HEK293T (cell line): ENCODE measurements around the gene TDRKH.

Experiments
- CTCF ChIA-PET: fragments of 350-600 bp; formaldehyde crosslinking; extraction: SDS; loops from one replicate; lab custom pipeline; 2021; ENCODE audit warnings: antibody characterized with exemption, inconsistent platforms; lab: Yijun Ruan, JAX
- POLR2A ChIA-PET: fragments of 350-600 bp; formaldehyde crosslinking; extraction: SDS; loops from one replicate; lab custom pipeline; 2020; ENCODE audit warnings: antibody characterized with exemption, inconsistent platforms; lab: Yijun Ruan, JAX
- DNase-seq: peaks from one replicate; pipeline ENCODE4 v3.0.0; 2012; ENCODE audit warnings: mixed read lengths; ENCODE audit errors: extremely low spot score
- ARNT ChIP-seq: fragments of 450-650 bp; IDR thresholded peaks from 2 replicates; pipeline ENCODE4 v1.6.1; 2017; ENCODE audit warnings: mild to moderate bottlenecking
- BHLHE40 ChIP-seq: fragments of 450-650 bp; IDR thresholded peaks from 2 replicates; pipeline ENCODE4 v1.6.1; 2016; ENCODE audit warnings: mild to moderate bottlenecking, moderate library complexity, borderline replicate concordance
- CTBP1 ChIP-seq: fragments of 450-650 bp; IDR thresholded peaks from 2 replicates; pipeline ENCODE4 v1.6.1; 2016; ENCODE audit warnings: borderline replicate concordance
- ELF4 ChIP-seq: fragments of 450-650 bp; IDR thresholded peaks from 2 replicates; pipeline ENCODE4 v1.6.1; 2017; ENCODE audit warnings: antibody characterized with exemption
- FOXA1 ChIP-seq: fragments of 450-650 bp; IDR thresholded peaks from 2 replicates; pipeline ENCODE4 v1.6.1; 2016; ENCODE audit warnings: mild to moderate bottlenecking
- FOXK2 ChIP-seq: fragments of 450-650 bp; IDR thresholded peaks from 2 replicates; pipeline ENCODE4 v1.6.1; 2016; ENCODE audit warnings: mild to moderate bottlenecking
- FOXM1 ChIP-seq: fragments of 450-650 bp; IDR thresholded peaks from 2 replicates; pipeline ENCODE4 v1.6.1; 2017; ENCODE audit warnings: mild to moderate bottlenecking, borderline replicate concordance
- HDGF ChIP-seq: fragments of 450-650 bp; IDR thresholded peaks from 2 replicates; pipeline ENCODE4 v1.6.1; 2017; ENCODE audit warnings: antibody characterized with exemption, borderline replicate concordance
- L3MBTL2 ChIP-seq: fragments of 450-650 bp; conservative IDR thresholded peaks from 2 replicates; pipeline ENCODE4 v1.6.1; 2016; ENCODE audit warnings: mild to moderate bottlenecking
- LEF1 ChIP-seq: fragments of 450-650 bp; IDR thresholded peaks from 2 replicates; pipeline ENCODE4 v1.6.1; 2017; ENCODE audit warnings: mild to moderate bottlenecking, borderline replicate concordance
- NFRKB ChIP-seq: fragments of 450-650 bp; IDR thresholded peaks from 2 replicates; pipeline ENCODE4 v1.6.1; 2016; ENCODE audit warnings: mild to moderate bottlenecking, moderate library complexity
- SP1 ChIP-seq: fragments of 450-650 bp; IDR thresholded peaks from 2 replicates; pipeline ENCODE4 v1.6.1; 2017
- SUZ12 ChIP-seq: fragments of 450-650 bp; IDR thresholded peaks from 2 replicates; pipeline ENCODE4 v1.6.1; 2016; ENCODE audit warnings: mild to moderate bottlenecking
- TARDBP ChIP-seq: fragments of 450-650 bp; IDR thresholded peaks from 2 replicates; pipeline ENCODE4 v1.6.1; 2016
- ZNF384 ChIP-seq: fragments of 450-650 bp; IDR thresholded peaks from 2 replicates; pipeline ENCODE4 v1.6.1; 2016
- TF ChIP-seq, protein P1 (sequence below): fragments of 450-650 bp; IDR thresholded peaks from 2 replicates; pipeline ENCODE4 v1.6.1; 2016

TDRKH gene

DNA sequence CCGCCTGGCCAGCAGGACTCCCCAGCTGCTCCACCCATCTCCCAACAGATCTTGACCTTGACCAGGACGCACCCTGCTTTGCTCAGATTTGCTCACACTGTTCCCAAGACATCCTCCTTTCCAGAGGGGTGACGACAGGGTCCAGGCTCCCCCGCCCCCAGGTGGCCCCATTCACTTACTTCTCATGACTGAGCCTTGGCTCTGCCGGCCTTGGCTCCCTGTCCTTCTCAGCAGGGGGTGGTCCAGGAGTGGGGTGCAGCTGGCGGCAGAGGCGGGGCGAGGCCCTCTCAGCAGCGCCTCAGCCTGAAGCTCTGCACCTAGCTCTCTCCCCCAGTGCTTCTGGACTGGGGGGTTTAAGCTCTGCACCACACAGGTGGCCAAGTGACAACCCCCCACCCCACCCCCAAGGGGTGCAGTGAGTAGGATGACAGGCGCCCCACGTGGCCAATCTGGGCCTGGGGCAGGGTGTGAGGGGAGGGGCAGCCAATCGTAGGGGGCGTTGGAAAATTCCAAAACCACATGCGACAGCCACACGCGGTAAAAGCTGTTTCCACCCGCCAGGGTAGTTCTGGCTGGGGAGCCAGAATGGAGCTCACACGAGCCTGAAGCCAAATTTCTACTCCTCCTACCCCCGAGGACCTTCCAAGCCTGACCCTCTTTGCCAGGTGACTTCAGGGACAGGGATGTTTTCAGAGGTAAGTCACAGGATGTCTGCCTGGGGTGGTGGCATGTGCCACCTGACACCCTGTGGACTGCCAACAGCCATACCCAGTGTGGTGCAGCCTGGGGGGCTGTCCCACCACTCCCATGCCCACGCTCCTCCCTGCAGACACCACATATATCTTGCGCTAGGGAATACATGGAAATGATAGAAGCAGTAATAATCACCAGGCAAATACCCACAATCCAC lies 35.7 kb upstream of the TDRKH start:
- no peak for TF ChIP-seq FOXM1
- no peak for TF ChIP-seq LEF1
- TF ChIP-seq, protein P1, sequence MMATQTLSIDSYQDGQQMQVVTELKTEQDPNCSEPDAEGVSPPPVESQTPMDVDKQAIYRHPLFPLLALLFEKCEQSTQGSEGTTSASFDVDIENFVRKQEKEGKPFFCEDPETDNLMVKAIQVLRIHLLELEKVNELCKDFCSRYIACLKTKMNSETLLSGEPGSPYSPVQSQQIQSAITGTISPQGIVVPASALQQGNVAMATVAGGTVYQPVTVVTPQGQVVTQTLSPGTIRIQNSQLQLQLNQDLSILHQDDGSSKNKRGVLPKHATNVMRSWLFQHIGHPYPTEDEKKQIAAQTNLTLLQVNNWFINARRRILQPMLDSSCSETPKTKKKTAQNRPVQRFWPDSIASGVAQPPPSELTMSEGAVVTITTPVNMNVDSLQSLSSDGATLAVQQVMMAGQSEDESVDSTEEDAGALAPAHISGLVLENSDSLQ, result peak; percentile 81
- CTCF ChIA-PET, result no interaction called here
- DNase-seq, result no peak
- POLR2A ChIA-PET, result no interaction called here

DNA sequence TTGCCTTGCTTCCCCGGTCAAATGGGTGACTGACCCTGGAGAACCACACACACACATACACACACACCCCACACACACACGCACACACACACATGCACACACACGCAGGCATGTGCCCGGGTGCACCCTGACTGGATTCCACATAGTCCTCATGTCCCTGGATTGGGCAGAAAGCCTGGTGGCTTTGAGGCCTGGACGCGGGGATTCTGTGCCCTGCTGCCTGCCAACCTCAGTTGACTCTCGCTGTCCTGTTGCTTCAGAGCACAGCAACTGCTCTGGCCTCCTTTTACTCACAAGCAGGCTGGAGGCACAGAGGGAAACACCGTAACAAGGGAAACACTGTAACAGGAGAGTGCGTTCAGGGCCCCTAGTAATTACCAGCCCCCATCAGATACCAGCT lies 34.9 kb upstream of the TDRKH start:
- ChIA-PET CTCF (no interaction called here), POLR2A (no interaction called here)
- TF ChIP-seq CTBP1, result no peak
- no peak for DNase-seq

DNA sequence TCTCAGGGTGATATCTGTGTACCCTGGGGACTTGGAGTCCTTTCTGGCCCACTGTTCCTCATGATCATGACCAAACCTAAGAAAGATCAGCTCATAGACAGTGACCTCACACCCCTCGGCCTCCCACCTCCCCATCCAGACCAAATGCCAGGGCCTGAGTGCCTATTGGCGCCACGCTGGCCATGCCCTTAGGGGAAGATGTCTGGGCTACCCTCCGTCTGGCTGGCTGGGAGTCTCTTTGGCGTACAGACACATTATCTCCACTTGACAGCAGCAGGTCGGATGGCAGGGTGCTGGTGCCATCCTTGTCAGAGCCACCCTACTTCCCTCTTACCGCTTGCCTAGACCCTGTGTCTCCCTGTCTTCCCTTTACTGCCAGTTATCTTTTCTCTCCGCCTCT lies 32.9 kb upstream of the TDRKH start:
- TF ChIP-seq, protein P1, result no peak
- no peak for TF ChIP-seq TARDBP
- no peak for TF ChIP-seq LEF1
- no peak for TF ChIP-seq ELF4
- no peak for TF ChIP-seq BHLHE40
- TF ChIP-seq NFRKB, result no peak
- no peak for TF ChIP-seq FOXM1
- no peak for TF ChIP-seq CTBP1
- TF ChIP-seq SUZ12, result no peak
- no peak for TF ChIP-seq L3MBTL2
- TF ChIP-seq HDGF, result no peak
- TF ChIP-seq FOXK2, result no peak
- no peak for TF ChIP-seq FOXA1
- TF ChIP-seq SP1, result no peak
- TF ChIP-seq ARNT, result no peak
- TF ChIP-seq ZNF384, result no peak
- POLR2A ChIA-PET, result interaction anchor here (1.2 kb wide), 1 partner anchor 60 kb away, joined by 3 read pairs; the partner anchor contains the start of gene MRPL9
- DNase-seq, result no peak
- CTCF ChIA-PET, result interaction anchor here (0.7 to 0.9 kb wide), 2 partner anchors 10 to 33 kb away, joined by 3 to 4 read pairs; partner anchors contain the start of gene TDRKH

DNA sequence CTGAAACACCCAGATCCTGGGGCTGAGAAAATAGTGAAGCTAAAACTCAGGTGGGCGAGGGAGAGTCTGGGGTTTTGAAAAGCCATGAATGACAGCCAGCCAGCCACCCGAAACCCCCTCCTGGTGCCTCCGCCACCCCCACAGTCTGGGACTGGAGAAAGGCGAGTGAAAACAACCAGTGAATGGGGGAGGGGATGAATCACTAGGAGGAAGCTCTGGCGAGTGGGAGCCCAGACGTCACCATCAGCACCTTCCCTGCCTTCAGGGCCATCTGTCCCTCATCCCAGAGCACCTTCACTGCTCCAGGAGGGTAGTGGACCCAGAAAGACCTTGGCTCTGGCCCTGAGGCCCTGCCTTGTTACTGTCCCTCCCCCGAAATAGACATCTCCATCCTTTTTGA lies 32.1 kb upstream of the TDRKH start:
- ChIA-PET CTCF (no interaction called here), POLR2A (interaction anchor here (1.2 kb wide), 1 partner anchor 59 kb away, joined by 3 read pairs; the partner anchor contains the start of gene MRPL9)

DNA sequence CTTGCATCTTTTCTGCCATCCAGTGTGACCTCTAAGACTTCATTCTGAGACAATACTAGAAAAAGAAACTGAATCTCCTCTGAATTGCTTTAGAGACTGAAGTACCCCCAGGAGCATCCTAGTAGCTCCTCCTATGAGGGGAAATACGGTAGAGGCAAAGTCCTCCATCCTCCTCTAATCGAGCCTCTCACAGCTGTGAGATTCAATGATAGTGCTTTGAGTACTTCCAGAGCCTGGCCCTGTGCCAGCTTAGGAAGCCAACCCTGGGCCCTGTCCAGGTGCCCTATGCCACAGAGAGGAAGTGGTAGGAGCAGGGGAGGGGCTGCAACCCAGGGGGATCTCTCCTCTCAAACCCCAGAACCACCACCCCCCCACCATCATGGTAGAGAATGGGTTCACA lies 30.6 kb upstream of the TDRKH start:
- no peak for DNase-seq
- CTCF ChIA-PET, result interaction anchor here (1.0 to 1.1 kb wide), 2 partner anchors 21 to 227 kb away, joined by 3 read pairs; no protein-coding TSS in a partner anchor

More for the DNA sequence above, 32.1 kb upstream of the TDRKH start:
- TF ChIP-seq FOXA1 (no peak), LEF1 (no peak)
- no peak for DNase-seq

DNA sequence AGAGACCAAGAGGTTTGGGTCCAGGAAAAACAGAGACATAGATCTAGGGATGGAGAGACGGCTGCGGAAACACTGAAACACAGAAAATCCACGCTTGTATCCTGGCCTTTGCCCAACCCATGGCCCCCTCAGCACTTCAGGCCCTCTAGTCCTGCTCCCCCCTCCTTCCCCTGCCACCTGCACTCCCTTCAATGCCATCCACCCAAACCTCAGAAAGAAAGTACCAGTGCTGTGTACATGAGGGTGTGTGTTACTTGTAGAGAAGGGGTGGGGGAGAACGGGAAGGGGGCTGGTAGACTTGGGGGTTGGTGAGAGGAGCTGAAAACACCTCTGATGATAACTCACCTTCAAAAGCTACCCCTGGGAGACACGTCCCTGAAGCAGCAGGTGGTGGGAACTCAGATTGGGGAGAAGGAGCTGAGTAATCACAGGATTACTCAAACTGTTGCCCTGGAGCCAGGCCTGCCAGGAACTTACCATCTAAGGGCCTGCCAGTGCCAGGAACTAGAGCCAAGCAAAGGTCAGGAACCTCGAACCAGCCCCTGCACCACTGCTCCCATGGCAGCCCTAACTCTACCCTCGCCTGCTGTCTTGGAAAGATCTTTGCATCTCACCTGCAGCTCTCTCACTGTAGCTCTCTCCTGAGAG lies 29.8 kb upstream of the TDRKH start:
- no peak for TF ChIP-seq HDGF
- no peak for TF ChIP-seq BHLHE40
- TF ChIP-seq L3MBTL2, result no peak
- TF ChIP-seq NFRKB, result no peak
- TF ChIP-seq, protein P1, result no peak
- no peak for TF ChIP-seq SP1
- no peak for TF ChIP-seq CTBP1
- no peak for TF ChIP-seq FOXA1
- no peak for TF ChIP-seq ELF4
- no peak for DNase-seq
- CTCF ChIA-PET, result interaction anchor here (1.0 to 1.1 kb wide), 2 partner anchors 22 to 226 kb away, joined by 3 read pairs; no protein-coding TSS in a partner anchor
- POLR2A ChIA-PET, result interaction anchor here (1.0 to 1.2 kb wide), 3 partner anchors 8 to 57 kb away, joined by 3 to 6 read pairs (median 3); partner anchors contain the start of gene MRPL9

More for the DNA sequence above, 30.6 kb upstream of the TDRKH start:
- no peak for TF ChIP-seq FOXM1
- no peak for TF ChIP-seq SP1
- no peak for TF ChIP-seq ARNT
- no peak for TF ChIP-seq FOXA1
- no peak for TF ChIP-seq SUZ12
- TF ChIP-seq LEF1, result no peak
- POLR2A ChIA-PET, result interaction anchor here (0.6 to 1.2 kb wide), 3 partner anchors 9 to 58 kb away, joined by 3 to 6 read pairs (median 3); partner anchors contain the start of gene MRPL9
